Neural progenitor cell (in vitro differentiated cells): ENCODE data around the gene HMGA1. TPM values are rescaled to one million over a fixed set of nuclear protein-coding genes. Genes with fewer than 3 reads are reported as not detected.

Source experiments
- DNase-seq: peaks from one replicate; pipeline ENCODE4 v3.0.0-alpha.2; 2016; ENCODE audit warnings: low spot score
- H2AFZ ChIP-seq: fragments of 200-600 bp; sonication (generic); replicated peaks from 2 replicates; pipeline ENCODE4 v1.6.1; 2016; ENCODE audit warnings: antibody characterized with exemption
- H3F3A ChIP-seq: fragments of 200-600 bp; sonication (generic); 2 replicates; pipeline ENCODE4 v1.6.1; 2016; ENCODE audit warnings: antibody characterized with exemption, low read depth
- H3K27ac ChIP-seq: fragments of 200-600 bp; sonication (generic); 2 replicates; pipeline ENCODE4 v1.5.1; 2016; ENCODE audit warnings: mild to moderate bottlenecking
- H3K27me3 ChIP-seq: fragments of 200-600 bp; sonication (generic); 2 replicates; pipeline ENCODE4 v1.6.1; 2016; ENCODE audit warnings: mild to moderate bottlenecking, moderate library complexity
- H3K36me3 ChIP-seq: fragments of 200-600 bp; sonication (generic); 2 replicates; pipeline ENCODE4 v1.5.1; 2016
- H3K4me1 ChIP-seq: fragments of 200-600 bp; sonication (generic); 2 replicates; pipeline ENCODE4 v1.6.1; 2016; ENCODE audit warnings: mixed run types
- H3K4me2 ChIP-seq: fragments of 200-600 bp; sonication (generic); 2 replicates; pipeline ENCODE4 v1.6.1; 2016
- H3K4me3 ChIP-seq: fragments of 200-600 bp; sonication (generic); 2 replicates; pipeline ENCODE4 v1.5.1; 2016
- H3K79me2 ChIP-seq: fragments of 200-600 bp; sonication (generic); 2 replicates; pipeline ENCODE4 v1.6.1; 2016; ENCODE audit warnings: low read depth
- H3K9ac ChIP-seq: fragments of 200-600 bp; sonication (generic); 2 replicates; pipeline ENCODE4 v1.6.1; 2016
- H3K9me3 ChIP-seq: fragments of 200-600 bp; sonication (generic); 2 replicates; pipeline ENCODE4 v1.5.1; 2016; ENCODE audit warnings: low read depth
- H4K20me1 ChIP-seq: fragments of 200-600 bp; sonication (generic); 2 replicates; pipeline ENCODE4 v1.6.1; 2016; ENCODE audit warnings: low read depth
- H3K27ac Mint-ChIP-seq: 3 replicates; pipeline ENCODE4 v1.8.0; 2021; ENCODE audit warnings: mixed read lengths
- H3K27me3 Mint-ChIP-seq: 2 replicates; pipeline ENCODE4 v1.8.0; 2022; ENCODE audit warnings: low read depth, mild to moderate bottlenecking, inconsistent platforms, moderate library complexity, mixed read lengths; ENCODE audit not compliant: insufficient read depth
- H3K36me3 Mint-ChIP-seq: 3 replicates; pipeline ENCODE4 v1.8.0; 2021; ENCODE audit warnings: mixed read lengths
- H3K4me1 Mint-ChIP-seq: 3 replicates; pipeline ENCODE4 v1.8.0; 2021; ENCODE audit warnings: mixed read lengths
- H3K4me3 Mint-ChIP-seq: 3 replicates; pipeline ENCODE4 v1.8.0; 2021; ENCODE audit warnings: mild to moderate bottlenecking, moderate library complexity, mixed read lengths
- H3K9me3 Mint-ChIP-seq: 3 replicates; pipeline ENCODE4 v1.8.0; 2020; ENCODE audit warnings: mixed read lengths
- CTCF ChIP-seq: fragments of 200-600 bp; sonication (generic); IDR thresholded peaks from 2 replicates; pipeline ENCODE4 v1.5.1; 2017; ENCODE audit warnings: antibody characterized with exemption, mild to moderate bottlenecking
- EZH2 ChIP-seq: fragments of 200-600 bp; sonication (generic); IDR thresholded peaks from 2 replicates; pipeline ENCODE4 v1.6.1; 2017; ENCODE audit warnings: antibody characterized with exemption, mild to moderate bottlenecking, moderate library complexity
- EZH2phosphoT487 ChIP-seq: fragments of 200-600 bp; sonication (generic); IDR thresholded peaks from 2 replicates; pipeline ENCODE4 v1.6.1; 2017; ENCODE audit warnings: antibody characterized with exemption
- total RNA-seq: library from RNA; depleted of rRNA; stranded (reverse); fragments of >200 nt; gene quantifications from 2 replicates; pipeline ENCODE4 v1.2.3, GENCODE V29; 2015; ENCODE audit warnings: low replicate concordance

HMGA1 gene
- total RNA-seq, 1 donor from 2014 or later, result 417 TPM

- Histone ChIP-seq H3F3A (no peaks in the 10 kb centered on the region), H2AFZ (no peak overlapping the region), H3K4me3 (no peak overlapping the region), H3K4me1 (no peaks in the 10 kb centered on the region), H3K36me3 (no peaks in the 10 kb centered on the region), H3K9me3 (no peaks in the 10 kb centered on the region), H3K79me2 (no peaks in the 10 kb centered on the region), H4K20me1 (no peaks in the 10 kb centered on the region), H3K9ac (no peak overlapping the region), H3K27me3 (no peaks in the 10 kb centered on the region), H3K4me2 (no peak overlapping the region), H3K27ac (no peak overlapping the region)
- H3K36me3 Mint-ChIP-seq, result no peaks in the 10 kb centered on the region
- peaks cover 13% of the 10 kb centered on the region for H3K4me1 Mint-ChIP-seq
- H3K27ac Mint-ChIP-seq, result no peak overlapping the region
- no peak for TF ChIP-seq EZH2
- TF ChIP-seq CTCF, result no peak
- no peak overlapping the region for H3K4me3 Mint-ChIP-seq
- no peak for DNase-seq
- peaks cover 10% of the 10 kb centered on the region for H3K27me3 Mint-ChIP-seq
- H3K9me3 Mint-ChIP-seq, result no peaks in the 10 kb centered on the region
Observed at GRCh38 chr6:34205916-34206315, 30.8 kb upstream of the HMGA1 start.

GRCh38 chr6:34206726-34207125 lies 29.9 kb upstream of the HMGA1 start:
- Histone ChIP-seq H4K20me1 (no peaks in the 10 kb centered on the region), H3K27me3 (no peaks in the 10 kb centered on the region), H3K27ac (no peak overlapping the region), H3F3A (no peaks in the 10 kb centered on the region), H2AFZ (no peak overlapping the region), H3K36me3 (no peaks in the 10 kb centered on the region), H3K4me3 (no peak overlapping the region), H3K4me1 (no peaks in the 10 kb centered on the region), H3K9ac (no peak overlapping the region), H3K9me3 (no peaks in the 10 kb centered on the region), H3K79me2 (no peaks in the 10 kb centered on the region), H3K4me2 (no peak overlapping the region)
- TF ChIP-seq EZH2, result no peak
- no peak for TF ChIP-seq EZH2phosphoT487
- no peak for TF ChIP-seq CTCF
- H3K27ac Mint-ChIP-seq, result no peak overlapping the region
- H3K4me3 Mint-ChIP-seq, result no peak overlapping the region
- no peaks in the 10 kb centered on the region for H3K9me3 Mint-ChIP-seq
- peaks cover 12% of the 10 kb centered on the region for H3K4me1 Mint-ChIP-seq
- H3K27me3 Mint-ChIP-seq, result peaks cover 9% of the 10 kb centered on the region
- no peaks in the 10 kb centered on the region for H3K36me3 Mint-ChIP-seq
- DNase-seq, result no peak

GRCh38 chr6:34207695-34208443 lies 28.8 kb upstream of the HMGA1 start:
- H4K20me1 ChIP-seq, result no peaks in the 10 kb centered on the region
- no peak overlapping the region for H3K4me3 ChIP-seq
- no peaks in the 10 kb centered on the region for H3K4me1 ChIP-seq
- H3K9me3 Mint-ChIP-seq, result no peaks in the 10 kb centered on the region
- TF ChIP-seq EZH2 (no peak), CTCF (no peak), EZH2phosphoT487 (no peak)
- no peak overlapping the region for H3K9ac ChIP-seq
- no peak overlapping the region for H3K4me2 ChIP-seq
- no peak overlapping the region for H3K27ac Mint-ChIP-seq
- no peaks in the 10 kb centered on the region for H3K27me3 ChIP-seq
- H3K27me3 Mint-ChIP-seq, result peaks cover 9% of the 10 kb centered on the region
- H3K36me3 ChIP-seq, result no peaks in the 10 kb centered on the region
- no peak for DNase-seq
- no peaks in the 10 kb centered on the region for H3K36me3 Mint-ChIP-seq
- H3K4me1 Mint-ChIP-seq, result peaks cover 9% of the 10 kb centered on the region
- H3K4me3 Mint-ChIP-seq, result no peak overlapping the region
- H3F3A ChIP-seq, result no peaks in the 10 kb centered on the region
- H3K27ac ChIP-seq, result no peak overlapping the region
- no peak overlapping the region for H2AFZ ChIP-seq
- H3K9me3 ChIP-seq, result no peaks in the 10 kb centered on the region
- no peaks in the 10 kb centered on the region for H3K79me2 ChIP-seq
